GM11168 (cell line): Measurements from ENCODE around the gene MYH3.
"Not testable (repeated sequence)": the region's sequence is repeated elsewhere in the genome, so short reads cannot be mapped to it uniquely, and the experiment has no call there.

Experiments
- in situ Hi-C: fragments of 300-500 bp; cut with MboI; formaldehyde crosslinking; loops from one replicate; pipeline ENCODE4 v1.12.0; 2022; ENCODE audit warnings: low sequenced_read_pairs; ENCODE audit not compliant: unreplicated experiment

The MYH3 gene

DNA sequence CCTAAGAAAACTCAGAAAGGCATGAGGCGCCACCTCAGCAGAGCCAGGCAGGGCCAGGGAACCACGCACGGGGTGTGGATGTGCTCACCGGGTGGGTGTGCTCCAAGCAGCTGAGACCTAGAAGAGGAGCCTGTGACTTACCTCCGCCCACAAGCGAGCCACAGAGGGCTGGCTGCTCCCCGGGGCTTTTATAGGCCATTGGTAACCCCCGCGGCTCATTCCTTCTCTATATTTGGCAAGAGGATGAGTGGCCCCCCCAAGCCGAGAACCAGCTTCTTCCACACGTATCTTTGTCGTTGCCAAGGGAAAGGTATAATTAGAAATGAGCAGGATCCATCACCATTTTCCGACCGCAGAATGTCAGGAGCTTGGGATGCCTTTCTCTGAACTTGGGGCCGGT is at the start of gene MYH3:
TSS of gene MYH3 (minus strand) at position 162 of the 400 bp plus-strand sequence. CDS start 2,245 bp downstream, outside the sequence.
- in situ Hi-C loops: no loop called here

DNA sequence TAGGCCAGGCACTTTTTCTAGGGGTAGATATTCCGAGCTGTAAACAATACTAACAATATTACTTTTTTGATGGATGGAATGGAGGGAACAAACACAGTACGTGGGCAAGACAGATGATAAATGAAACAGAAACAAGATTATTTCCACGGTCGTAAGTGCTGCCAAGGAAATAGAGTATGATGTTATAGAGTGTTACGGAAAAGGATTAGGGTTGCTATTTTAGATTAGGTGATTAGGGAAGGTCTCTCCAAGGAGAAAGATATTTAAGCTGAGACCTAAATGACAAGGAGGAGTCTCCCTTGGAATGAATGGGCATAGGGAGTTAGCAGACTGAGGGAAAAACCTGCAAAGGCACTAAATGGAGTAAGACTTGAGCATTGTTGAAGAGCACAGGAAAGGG is 48.6 kb upstream of the MYH3 start:
- in situ Hi-C loops: no loop called here

GRCh38 chr17:10702574-10702973 is 45.5 kb upstream of the MYH3 start:
- in situ Hi-C loops: no loop called here

DNA sequence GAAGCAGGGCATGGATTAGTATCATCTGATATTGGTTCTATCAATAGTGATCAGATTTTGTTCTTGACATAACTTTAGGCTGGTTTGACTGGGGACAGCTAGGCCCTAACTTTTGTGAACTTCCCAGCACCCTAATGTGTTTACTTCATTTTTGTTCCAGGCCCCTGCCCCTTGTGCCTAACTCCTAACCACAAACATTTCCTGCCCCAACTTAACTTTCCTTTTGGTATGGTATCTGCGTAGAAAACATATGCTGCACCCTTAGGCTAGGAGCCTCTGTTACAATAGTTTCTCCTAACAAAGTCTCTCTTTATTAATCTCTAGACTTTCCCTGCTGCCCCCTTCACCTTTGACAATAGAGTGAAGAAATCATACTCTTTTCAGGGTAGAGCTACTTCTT is 42.7 kb upstream of the MYH3 start:
- in situ Hi-C loops: no loop called here

- in situ Hi-C loops: no loop called here
Observed at GRCh38 chr17:10698096-10698818, 41.1 kb upstream of the MYH3 start.

DNA sequence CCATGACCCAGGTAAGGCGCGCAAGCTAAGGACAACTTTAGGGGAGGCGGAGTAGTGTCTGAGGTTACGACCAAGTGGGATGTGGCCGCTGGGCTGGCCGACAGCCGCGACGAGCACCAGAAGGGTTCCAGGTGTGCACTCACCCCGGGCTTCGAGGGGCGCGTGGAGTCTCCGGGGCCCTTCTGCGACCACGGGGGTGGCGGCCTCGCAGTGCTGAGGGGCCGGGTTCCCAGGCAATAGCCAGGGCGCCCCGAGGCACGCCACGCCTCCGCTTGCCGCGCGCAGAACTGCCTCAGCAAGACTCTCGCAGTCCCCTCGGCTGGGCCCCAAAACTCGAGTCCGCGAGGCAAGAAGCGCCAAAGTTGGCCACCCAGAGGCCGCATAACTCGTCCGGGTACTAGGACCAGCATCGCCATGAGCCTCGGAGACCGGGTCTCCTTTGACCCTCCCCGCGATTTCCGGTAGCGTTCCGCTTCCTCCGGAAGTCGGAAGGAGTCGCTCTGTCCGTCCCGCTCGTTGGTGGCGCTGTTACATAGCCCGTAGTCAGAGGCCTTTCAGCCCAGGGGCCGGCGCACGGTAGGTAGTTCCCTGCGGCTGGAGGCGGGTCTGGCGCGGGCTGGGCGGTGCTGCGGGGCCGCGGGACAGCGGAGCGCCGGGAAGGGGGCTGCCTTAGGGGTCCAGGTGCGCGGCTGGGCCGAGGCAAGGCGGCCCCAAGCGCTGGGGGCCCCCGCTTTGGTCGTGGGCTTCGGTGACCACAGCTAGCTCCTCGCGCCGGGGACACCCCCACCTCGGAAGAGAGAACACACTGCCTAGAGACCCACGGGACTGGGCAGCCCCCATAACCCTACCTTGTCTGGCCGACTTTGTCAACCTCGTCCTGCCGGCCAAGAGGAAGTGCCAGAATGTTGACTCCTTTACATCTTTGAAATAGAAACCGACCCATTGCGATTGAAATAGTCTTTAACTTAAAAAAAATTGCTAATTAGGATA is 40.3 kb upstream of the MYH3 start, which contains the start of the genes ADPRM and SCO1:
TSS of gene ADPRM (plus strand) at position 503 of the 990 bp plus-strand sequence. CDS start 7,333 bp downstream, outside the sequence.
TSS of gene SCO1 (minus strand) at position 442 of the 990 bp plus-strand sequence. CDS start at position 416, 26 bp downstream.
- in situ Hi-C loops: no loop called here

DNA sequence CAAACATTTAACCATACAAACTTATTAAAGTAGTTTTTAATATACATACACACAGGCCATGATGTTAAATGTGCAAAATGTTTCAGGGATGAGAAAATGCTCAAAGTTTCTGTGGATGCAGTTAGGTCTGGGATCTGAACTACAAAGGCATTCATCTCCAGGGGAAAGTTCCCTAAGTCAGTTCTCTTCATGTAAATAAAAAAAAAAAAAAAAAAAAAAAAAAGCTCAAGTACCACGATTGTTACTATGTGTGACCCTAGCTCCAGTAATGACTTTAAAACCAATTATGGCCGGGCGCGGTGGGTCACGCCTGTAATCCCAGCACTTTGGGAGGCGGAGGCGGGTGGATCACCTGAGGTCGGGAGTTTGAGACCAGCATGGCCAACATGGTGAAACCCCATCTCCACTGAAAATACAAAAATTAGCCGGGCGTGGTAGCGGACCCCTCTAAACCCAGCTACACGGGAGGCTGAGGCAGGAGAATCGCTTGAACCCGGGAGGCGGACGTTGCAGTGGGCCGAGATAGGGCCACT is 38.8 kb upstream of the MYH3 start:
- in situ Hi-C loops: not testable (repeated sequence)

- in situ Hi-C loops: no loop called here
Observed at GRCh38 chr17:10687499-10687898, 30.4 kb upstream of the MYH3 start.

DNA sequence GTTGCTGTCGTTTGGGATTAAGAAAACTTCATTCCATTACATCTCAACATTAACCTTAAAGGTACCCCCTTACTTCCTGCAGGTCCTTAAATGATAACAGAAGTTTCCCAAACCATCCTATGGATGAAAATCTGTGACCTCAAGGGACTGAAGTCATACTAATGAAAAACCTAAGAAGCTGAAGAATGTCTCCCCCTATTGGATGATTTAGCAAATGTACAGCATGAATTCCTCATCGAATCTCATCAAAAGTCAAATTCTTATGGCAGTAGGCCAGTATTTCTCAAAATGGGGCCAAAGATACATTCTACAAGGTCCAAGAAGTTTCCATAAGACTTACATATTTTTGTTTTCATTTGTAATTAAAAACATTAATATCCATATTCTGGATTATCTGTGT is 26.7 kb upstream of the MYH3 start:
- in situ Hi-C loops: no loop called here

GRCh38 chr17:10681866-10682446 is 24.8 kb upstream of the MYH3 start:
- in situ Hi-C loops: no loop called here

GRCh38 chr17:10674704-10675103 is 17.6 kb upstream of the MYH3 start:
- in situ Hi-C loops: no loop called here

- in situ Hi-C loops: no loop called here
Observed at GRCh38 chr17:10673312-10673711, 16.2 kb upstream of the MYH3 start.

DNA sequence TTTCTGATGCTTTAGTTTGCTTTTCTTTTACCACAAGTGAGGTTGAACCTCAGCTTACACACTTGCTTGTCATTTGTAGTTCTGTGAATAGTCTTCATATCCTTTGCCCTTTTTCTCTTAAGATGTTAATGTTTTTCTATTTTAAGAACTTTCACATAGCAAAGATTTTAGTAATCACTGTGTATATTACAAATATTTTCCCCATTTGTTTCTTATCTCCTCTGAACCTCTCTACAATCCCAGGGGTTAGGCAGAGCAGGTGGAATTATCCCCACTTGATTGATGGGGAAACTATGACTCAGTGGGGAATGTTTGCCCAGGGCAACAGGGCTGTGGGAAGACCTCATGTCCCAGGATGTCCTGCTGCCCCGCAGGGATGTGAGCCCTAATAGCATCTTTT is 11.7 kb upstream of the MYH3 start:
- in situ Hi-C loops: no loop called here

DNA sequence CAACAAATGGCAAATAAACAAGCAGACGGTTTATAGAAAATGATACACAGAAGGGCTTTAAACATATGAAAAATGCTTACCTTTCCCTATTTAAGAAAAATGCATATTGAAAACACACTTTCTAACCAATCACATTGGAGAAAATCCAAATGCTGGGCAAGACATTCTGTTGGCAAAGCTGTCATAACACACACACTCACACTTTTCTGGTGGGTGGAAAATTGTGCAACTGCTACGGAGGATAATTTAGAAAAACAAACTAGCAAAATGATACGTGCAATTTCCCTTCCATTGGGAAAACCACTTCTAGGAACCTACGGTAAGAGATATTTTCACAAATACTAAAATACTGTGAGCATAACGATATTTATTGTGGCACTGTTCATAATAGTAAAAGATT is 9.8 kb upstream of the MYH3 start:
- in situ Hi-C loops: no loop called here

GRCh38 chr17:10664571-10664970 is 7.5 kb upstream of the MYH3 start:
- in situ Hi-C loops: no loop called here

DNA sequence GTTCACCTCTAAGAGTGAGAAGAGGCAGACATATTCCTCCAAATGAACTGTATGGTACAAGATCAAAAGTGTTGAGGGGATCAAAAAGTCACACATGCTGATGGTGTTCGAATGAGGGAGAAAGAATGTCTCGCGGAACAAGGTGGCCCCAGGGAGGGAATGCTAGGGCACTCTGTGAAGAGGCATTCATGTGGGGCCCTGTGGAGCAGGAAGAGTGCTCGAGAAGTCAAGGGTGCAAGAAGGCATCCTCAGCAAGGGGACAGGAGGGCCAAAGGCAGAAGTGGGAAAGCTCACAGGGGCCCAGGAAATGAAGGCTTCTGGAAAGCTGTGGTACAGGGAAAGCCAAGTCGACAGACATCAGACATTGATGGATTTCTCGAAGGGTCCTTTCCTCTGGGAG is 6.1 kb upstream of the MYH3 start:
- in situ Hi-C loops: no loop called here

- in situ Hi-C loops: no loop called here
Observed at GRCh38 chr17:10661437-10661836, 4.3 kb upstream of the MYH3 start.

- in situ Hi-C loops: no loop called here
Observed at GRCh38 chr17:10657879-10658278, 770 bp upstream of the MYH3 start.

DNA sequence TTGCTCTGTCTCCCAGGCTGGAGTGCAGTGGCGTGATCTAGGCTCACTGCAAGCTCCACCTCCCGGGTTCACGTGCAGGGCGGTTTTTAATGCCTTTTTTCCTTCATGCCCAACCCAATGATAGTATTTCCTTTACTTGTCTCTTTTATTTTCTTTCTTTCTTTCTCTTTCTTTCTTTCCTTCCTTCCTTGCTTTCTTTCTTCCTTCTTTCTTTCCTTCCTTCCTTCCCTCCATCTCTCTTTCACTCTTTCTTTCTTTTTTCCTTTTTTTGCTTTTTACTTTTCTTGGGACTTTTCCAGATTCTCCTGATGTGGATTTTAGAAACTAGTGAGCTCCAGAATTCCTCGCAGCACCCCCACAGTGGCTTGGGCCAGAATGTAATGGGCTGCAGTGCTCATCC is 3.1 kb downstream of the MYH3 start:
- in situ Hi-C loops: no loop called here

GRCh38 chr17:10652984-10653659 is 4.0 kb downstream of the MYH3 start:
- in situ Hi-C loops: no loop called here
